HG02981 (cell line): ENCODE results near the gene M1AP.

Experiments
- ATAC-seq: cut with Tn5 transposase; IDR thresholded peaks from one replicate; pipeline ENCODE4 v1.9.1; 2021; ENCODE audit warnings: mild to moderate bottlenecking, moderate library complexity; ENCODE audit not compliant: unreplicated experiment

M1AP gene

GRCh38 chr2:74551530-74551929 lies 96.6 kb downstream of the M1AP start:
- ATAC-seq = no peak

DNA sequence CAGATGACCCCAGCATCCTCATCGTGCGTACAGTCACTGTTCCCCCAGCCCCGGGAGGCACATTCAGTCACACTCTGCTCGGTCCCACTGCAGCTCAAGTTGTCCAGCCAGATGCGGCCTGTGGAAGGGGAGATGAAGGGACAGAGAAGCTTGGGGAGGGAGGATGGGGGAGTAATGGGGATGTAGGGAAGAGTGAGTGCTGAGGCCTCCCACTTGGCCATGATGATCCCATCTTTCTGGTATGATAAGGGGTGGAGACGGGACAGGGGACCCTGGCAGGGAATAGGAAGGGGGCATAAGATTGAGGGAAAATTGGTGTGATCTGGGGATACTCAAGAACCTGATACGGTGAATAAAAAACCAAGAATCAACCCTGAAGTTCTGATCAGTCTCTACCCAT lies 97.9 kb downstream of the M1AP start:
- ATAC-seq = no peak

DNA sequence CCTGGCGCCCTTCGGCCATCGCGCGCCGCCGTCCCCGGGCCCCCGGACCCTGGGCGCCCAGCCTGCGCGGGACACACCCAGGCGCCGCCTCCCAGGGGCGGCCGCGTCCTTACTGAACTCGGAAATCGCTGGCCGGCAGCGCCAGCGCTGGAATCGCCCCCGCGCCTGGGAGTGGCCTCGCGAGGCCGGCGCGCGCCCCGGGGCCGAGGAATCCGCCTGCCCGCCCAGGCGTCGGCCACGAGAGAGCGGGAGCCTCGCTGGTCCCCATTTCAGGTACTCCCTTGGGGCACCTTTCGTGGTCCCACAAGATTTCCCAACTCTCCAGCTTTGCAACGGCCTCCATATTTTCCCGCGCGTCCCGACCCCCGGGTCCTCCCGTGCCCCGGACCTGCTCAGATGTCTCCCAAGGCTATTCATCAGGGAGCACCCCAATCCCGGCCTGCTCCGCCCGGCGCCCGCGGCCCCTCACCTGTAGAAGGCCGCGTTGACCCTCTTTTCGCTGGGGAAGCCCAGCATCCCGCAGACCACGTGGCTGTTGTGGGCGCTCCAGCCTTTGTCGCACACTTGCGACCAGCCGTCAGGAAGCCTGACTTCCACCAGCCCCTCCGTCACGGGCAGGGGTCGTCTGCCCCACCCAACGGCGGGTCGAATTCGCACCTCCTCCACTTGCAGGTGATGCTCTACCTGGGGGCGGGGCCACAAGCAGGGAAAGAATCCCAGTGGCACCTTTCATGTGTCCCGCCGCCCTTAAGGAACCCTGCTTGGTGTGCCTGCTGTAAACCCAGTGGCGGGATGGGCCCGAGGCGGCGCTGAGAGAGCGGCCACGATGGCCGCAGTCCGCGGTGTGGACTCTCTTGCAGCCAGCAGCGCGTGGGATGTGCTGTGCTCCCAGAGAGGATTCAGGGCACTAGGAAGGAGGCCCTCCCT lies 99.0 kb downstream of the M1AP start:
- ATAC-seq = no peak

DNA sequence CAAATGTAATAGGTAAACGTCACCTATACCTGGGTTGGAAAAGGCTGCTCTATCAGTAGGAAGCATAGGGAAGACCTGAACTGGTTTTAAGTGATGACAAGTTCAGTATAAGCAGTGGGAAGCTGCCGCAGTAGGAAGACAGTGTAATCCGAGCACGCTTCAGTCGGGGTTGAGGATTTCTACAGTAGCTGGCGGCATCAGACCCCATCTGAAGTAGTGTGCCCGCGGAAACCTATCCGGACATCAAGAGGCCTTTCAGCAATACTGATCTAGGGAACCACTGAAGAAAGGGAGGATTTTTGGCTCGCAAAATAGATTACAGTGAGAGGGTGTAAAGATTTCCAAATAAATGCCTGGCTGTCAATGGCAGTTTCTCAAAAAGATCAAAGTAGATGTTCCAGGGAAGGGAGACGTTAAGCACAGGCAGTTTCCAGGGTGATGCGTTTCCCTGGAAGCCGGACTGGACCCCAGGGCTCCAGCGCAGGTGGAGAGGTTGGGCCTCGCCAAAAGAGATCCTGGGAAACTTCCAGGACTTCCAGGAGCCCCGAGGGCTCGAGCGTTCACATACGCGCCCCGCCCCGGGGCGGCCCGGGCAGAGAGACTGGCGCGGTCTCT lies 99.7 kb downstream of the M1AP start:
- no peak for ATAC-seq

GRCh38 chr2:74546004-74546403 lies 102.1 kb downstream of the M1AP start:
- no peak for ATAC-seq

DNA sequence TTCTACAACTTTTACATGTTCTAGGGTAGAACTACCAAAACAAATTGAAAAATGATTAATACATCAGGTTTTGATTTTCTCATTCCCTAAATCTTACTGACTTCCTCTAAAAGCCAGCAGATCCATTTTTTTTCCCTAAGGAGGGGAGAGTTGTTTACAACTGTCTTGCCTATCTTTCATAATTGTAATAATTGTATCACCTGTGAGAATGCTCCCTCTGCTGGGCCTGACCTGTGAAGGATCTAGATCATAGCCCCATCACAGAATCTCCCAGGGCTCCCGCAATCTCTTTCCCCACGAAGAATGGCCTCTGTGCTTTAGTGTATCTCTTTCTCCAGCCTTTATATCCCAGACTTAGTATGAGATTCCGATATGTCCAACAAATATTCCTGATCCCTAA lies 103.5 kb downstream of the M1AP start:
- no peak for ATAC-seq

DNA sequence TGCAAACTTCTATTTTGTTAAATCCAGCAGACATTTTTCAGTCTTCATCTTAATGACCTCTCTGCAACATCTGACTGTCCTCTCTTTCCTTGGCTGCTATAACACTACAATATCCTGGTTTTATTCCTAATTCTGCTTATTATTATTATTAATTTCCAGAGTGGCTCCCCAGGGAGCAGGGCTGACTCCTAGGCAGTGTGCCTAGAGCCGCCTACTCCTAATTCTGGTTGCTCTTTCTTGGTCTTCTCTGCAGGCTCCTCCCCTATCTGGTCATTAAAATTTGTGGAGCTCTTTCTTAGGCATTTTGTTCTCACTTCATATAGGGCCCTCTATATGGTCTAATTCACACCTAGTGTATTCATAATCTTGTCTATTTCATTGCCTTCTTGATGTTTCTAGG lies 105.2 kb downstream of the M1AP start:
- no peak for ATAC-seq

DNA sequence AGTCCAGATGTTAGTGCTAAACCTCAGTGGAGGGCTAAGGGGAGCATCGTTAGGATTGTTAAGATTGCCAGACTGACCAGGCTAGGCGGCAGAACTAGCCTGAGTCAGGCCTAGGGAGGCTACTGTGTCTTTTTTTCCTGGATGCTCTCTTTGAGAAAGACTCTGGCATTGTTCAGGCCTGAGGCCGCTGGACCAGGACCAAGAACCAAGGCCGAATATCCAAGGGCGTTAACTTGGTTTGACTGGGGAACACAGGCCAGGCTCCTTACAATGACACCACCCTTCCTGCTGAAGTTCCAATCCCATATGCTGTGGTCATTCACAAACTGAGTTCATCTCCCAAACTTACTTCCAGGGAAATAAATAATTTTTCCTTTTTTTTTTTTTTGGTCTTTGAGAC lies 107.8 kb downstream of the M1AP start:
- ATAC-seq = no peak

- ATAC-seq = no peak
Observed at GRCh38 chr2:74538881-74539339, 109.2 kb downstream of the M1AP start.

- no peak for ATAC-seq
Observed at GRCh38 chr2:74537140-74537539, 111.0 kb downstream of the M1AP start.

DNA sequence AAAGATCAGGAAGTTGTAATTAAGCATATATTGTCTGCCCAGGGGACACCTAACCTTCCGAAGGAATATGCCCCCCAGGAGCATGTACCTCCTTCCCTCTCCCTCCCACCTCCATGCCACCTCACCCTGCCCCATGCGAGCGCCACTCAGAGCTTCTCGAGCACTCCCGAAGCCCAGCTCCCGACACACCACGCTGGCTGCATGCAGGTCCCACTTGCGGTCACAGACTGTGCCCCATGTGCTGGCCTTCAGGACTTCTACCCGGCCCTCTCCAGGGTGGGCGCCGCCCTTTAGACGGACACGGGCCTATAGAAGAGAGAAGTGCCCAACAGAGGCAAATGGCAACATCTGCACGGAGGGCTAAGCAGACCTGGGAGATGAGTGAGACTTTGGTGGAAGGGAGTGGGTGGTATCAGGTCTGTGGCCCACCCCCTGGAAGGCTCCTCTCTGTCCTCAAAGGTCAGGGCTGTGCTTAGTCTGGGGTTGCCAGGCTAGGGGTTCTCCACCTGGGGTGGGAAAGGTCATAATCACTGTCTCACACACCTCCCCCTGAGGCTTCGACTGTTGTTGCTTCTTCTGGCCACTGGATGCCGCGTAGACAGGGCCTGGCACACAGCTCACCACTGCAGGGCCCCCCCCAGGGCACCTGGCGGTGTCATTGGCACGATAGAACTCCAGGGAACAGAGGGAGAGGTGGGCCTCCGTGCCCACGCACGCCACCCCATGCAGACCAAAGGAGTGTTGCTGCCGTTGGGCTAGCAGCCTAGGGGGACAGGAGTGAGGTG lies 111.8 kb downstream of the M1AP start:
- ATAC-seq = no peak

DNA sequence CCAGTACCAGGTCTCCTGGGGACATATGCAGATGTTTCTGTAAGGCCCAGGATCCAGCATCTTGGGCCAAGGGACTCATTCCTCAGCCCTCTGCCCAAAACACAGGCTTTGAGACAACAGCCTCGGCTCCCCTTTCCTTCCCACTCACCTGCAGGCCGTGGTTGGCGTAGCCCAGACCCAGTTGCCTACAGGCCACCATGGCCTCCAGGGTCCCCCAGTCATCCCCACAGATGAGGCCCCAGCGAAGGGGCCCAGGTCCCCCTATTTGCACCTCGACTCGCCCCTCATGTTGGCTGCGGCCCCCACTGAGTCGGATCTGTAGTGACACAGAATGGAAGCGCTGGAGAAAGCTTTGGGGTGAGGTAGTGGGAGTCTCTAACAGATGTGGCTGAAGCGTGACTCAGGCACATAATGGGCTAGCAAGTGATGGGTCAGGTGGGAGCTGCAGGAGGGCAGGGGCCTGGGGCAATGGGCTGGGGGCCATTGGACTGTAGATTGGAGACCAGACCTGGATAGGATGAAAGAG lies 112.6 kb downstream of the M1AP start:
- ATAC-seq = no peak

GRCh38 chr2:74534411-74534810 lies 113.7 kb downstream of the M1AP start:
- no peak for ATAC-seq

DNA sequence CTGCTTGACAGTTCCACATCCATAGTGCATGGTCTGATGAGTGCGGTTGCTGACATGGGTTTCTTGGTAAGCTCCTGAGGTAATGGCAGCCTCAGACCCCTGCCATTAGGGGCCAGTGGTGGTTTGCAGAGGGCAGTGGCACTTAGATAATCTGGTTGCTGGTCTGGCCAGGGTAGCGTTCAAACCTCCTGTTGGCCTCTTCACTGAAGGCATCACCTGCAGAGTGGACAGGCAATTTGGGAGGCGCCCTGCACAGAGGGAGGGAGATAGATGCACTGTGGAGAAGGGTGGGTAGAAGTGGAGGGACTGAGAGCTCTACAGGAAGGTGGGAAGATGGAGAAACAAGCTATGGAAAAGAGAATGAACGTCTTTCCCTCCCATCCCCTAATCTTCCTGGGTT lies 114.7 kb downstream of the M1AP start:
- ATAC-seq = no peak

GRCh38 chr2:74532222-74532621 lies 115.9 kb downstream of the M1AP start:
- no peak for ATAC-seq

DNA sequence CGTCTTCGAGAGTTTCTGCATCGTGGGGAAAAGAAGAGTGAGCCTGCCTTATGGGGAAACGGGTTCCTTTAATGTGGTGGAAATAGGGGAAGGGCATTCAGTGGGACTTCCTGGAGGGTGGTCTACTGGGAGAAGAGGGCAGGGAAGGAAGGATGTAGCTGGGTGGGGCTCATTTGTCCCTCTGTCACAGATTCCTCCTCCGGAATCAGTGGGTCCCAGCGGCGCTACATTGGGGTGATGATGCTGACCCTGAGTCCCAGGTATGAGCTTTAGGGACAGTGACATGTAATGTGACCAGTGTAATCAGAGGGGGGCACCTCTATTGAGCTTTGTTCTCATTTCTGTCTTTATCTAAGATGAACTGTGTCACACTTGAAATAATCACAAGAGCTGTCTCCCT lies 116.5 kb downstream of the M1AP start:
- ATAC-seq = no peak

DNA sequence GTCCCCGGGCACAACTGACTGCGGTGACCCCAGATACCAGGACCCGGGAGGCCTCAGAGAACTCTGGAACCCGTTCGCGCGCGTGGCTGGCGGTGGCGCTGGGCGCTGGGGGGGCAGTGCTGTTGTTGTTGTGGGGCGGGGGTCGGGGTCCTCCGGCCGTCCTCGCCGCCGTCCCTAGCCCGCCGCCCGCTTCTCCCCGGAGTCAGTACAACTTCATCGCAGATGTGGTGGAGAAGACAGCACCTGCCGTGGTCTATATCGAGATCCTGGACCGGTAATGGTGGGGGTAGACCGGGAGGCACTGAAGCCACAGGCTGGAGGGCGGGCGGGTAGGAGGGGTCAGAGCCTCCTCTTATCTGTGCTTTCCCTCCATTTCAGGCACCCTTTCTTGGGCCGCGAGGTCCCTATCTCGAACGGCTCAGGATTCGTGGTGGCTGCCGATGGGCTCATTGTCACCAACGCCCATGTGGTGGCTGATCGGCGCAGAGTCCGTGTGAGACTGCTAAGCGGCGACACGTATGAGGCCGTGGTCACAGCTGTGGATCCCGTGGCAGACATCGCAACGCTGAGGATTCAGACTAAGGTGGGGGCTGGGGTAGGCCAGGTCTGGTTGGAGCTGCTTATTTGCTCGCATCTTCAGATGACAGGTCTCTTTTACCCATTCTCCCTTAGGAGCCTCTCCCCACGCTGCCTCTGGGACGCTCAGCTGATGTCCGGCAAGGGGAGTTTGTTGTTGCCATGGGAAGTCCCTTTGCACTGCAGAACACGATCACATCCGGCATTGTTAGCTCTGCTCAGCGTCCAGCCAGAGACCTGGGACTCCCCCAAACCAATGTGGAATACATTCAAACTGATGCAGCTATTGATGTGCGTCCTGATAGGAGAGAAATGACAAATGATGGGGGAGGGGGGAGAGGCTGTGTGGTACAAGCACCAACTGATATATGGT lies 117.6 kb downstream of the M1AP start:
- ATAC-seq = peak; percentile 31

GRCh38 chr2:74529357-74530238 lies 118.5 kb downstream of the M1AP start, which contains the start of the genes AUP1 and HTRA2:
Gene AUP1, minus strand, starts transcription at chr2:74529706. Its CDS starts 77 bp downstream, at chr2:74529629.
Gene HTRA2, plus strand, starts transcription at chr2:74529933. Its CDS starts 74 bp downstream, at chr2:74530007.
- ATAC-seq = peak; percentile 72
